ENCODE data around the gene RNGTT.
"Not testable (repeated sequence)": the region's sequence is repeated elsewhere in the genome, so short reads cannot be mapped to it uniquely, and the experiment has no call there.

Gene RNGTT

DNA sequence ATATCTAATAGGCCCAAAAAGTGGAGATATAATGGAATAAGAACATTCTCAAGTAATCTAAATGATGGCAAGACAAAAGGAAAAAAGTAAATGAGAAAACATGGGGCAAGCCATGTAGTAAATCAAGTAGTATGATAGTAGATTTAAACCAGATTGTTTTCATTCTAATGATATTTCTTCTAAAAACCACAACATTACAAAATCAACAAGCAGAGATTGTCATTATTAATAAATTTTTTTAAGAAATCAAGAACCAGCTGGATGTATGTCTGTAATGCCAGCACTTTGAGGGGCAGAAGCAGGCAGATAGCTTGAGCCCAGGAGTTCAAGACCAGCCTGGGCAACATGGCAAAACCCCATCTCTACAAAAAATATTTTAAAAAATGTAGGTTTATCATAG is 155.0 kb downstream of the RNGTT start:
- DNase-seq (ENCODE audit: low spot score) = no peak

DNA sequence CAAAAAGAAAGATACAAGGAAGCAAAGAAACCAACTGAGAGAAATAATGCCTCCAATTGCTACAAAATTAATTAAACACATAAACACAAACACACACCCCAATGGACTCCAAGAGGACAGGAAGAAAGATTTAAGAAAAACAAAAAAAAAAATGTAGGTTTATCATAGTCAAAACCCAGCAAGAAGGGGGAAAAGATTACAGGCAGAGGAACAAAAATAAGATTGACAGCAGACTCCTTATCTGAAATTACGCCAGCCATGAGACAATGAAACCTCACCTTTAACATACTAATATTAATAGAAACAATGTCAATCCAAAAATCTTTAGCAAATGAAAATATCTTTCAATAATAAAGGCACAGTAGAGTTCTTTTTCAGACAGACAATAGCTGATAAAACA is 155.8 kb downstream of the RNGTT start:
- DNase-seq (ENCODE audit: low spot score) = no peak

DNA sequence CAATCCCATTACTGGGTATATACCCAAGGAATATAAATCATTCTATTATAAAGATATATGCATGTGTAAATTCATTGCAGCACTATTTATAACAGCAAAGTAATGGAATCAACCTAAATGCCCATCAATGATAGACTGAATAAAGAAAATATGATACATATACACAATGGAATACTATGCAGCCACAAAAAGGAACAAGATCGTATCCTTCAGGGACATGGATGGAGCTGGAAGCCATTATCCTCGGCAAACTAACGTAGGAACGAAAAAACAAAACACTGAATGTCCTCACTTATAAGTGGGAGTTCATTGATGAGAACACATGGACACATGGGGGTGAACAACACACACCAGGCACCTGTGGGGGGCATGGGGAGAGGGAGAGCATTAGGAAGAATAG is 156.7 kb downstream of the RNGTT start:
- DNase-seq (ENCODE audit: low spot score) = no peak

GRCh38 chr6:88804701-88805100 is 158.7 kb downstream of the RNGTT start:
- DNase-seq (ENCODE audit: low spot score) = no peak

- DNase-seq (ENCODE audit: low spot score) = no peak
Measured at GRCh38 chr6:88785478-88785877, 177.9 kb downstream of the RNGTT start.

DNA sequence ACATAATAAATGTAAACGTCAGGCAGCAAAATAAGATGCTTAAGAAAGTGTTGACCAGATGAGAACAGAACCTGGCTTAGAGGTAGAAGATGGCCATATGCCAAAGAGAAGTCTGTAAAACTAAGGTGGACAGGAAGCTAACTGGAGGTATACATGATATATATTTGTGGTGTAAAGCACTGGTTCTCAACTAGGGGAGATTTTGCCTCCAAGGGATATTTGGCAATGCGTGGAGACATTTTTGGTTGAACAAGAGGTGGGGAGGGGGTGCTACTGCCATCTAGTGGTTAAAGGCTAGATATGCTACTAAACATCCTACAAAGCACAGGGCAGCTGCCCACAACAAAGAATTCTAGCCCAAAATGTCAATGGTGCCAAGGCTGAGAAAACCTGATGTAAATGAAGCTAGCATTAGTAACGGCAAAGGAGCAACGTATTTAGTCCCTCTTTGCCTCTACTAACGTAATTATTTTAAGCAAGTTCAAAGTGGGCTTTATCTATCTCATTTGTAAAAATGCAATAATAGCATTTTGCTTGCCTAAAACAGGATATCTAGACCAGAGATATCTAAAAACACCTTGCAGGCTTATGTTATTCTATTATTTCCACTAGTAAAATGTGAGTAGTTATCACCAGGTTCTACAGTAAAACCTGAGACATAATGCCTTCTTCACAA is 182.6 kb downstream of the RNGTT start:
- peak; percentile 28 for DNase-seq (ENCODE audit: low spot score)

GRCh38 chr6:88775866-88776571 is 187.4 kb downstream of the RNGTT start:
- DNase-seq (ENCODE audit: low spot score) = no peak

GRCh38 chr6:88768114-88768513 is 195.3 kb downstream of the RNGTT start:
- not testable (repeated sequence) for DNase-seq (ENCODE audit: low spot score)

DNA sequence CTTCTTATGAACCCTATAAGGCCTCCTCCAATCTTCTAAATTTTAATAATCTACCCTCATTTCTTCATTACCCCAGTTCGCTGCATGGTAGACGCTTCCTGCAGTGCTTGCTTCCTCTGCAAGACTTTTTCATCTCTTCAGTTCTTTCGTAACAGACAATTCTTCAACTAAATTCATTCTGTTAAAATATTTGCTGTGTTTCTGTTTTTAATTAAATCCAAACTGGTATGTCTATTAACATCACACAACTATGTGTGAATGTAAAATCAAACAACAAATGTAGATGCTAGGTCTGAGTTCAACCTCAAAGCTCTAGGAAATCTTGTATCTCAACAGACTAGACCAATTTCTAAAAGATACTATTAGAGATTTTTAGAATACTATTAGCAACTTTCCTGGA is 199.3 kb downstream of the RNGTT start:
- no peak for DNase-seq (ENCODE audit: low spot score)

DNA sequence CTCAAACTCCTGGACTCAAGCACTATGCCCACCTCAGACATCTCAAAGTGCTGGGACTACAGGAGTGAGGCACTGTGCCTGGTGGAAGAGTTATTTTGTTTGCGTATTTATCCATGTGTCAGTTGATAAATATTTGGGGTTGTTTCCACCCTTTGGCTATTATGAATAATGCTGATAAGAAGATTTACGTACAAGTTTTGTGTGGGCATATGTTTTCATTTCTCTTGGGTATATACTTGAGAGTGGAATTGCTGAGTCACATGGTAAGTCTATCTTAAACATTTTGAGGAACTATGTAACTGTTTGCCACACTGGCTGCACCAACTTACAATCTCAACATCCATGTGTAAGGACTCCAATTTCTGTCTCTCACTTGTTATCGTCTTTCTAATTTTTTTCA is 200.3 kb downstream of the RNGTT start:
- DNase-seq (ENCODE audit: low spot score) = no peak

GRCh38 chr6:88761237-88762031 is 202.0 kb downstream of the RNGTT start:
- no peak for DNase-seq (ENCODE audit: low spot score)

DNA sequence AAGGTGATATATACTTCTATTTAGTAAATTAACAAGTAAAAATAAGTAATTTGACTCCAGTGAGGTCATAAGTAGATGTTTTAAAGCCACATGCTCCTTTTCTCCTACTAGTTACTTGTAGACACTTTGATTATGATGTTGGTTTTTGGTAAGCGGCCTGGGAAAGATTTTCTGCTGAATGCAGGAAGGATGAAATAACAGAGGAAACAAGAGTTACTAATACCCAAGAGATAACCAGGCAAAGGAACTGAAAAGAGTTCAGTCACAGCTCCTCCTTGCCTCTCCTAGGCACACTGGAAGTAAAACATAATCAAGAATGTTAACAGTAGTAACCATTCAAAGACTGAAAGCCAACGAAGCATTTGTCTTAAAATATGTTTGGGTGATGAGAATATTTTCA is 203.3 kb downstream of the RNGTT start:
- DNase-seq (ENCODE audit: low spot score) = no peak

GRCh38 chr6:88750936-88751335 is 212.5 kb downstream of the RNGTT start:
- DNase-seq (ENCODE audit: low spot score) = no peak

DNA sequence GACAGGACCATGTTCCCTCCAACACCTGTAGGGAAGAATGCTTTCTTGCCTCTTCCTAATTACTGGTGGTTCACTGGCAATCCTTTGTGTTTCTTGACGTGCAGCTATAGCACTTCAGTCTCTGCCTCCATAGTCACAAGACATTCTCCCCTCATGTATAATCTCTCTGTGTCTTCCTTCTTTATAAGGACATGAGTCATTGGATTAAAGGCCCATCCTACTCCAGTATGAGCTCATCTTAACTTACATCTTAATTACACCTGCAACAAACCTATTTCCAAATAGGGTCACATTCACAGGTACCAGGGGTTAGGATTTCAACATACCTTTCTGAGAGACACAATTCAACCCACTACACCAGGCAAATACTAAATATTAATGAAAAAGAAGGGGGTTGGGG is 213.6 kb downstream of the RNGTT start:
- no peak for DNase-seq (ENCODE audit: low spot score)

- DNase-seq (ENCODE audit: low spot score) = no peak
Measured at GRCh38 chr6:88748141-88748540, 215.3 kb downstream of the RNGTT start.

- no peak for DNase-seq (ENCODE audit: low spot score)
Measured at GRCh38 chr6:88741939-88742338, 221.5 kb downstream of the RNGTT start.

GRCh38 chr6:88741071-88741470 is 222.3 kb downstream of the RNGTT start:
- no peak for DNase-seq (ENCODE audit: low spot score)

GRCh38 chr6:88734544-88734943 is 228.9 kb downstream of the RNGTT start:
- DNase-seq (ENCODE audit: low spot score) = no peak

DNA sequence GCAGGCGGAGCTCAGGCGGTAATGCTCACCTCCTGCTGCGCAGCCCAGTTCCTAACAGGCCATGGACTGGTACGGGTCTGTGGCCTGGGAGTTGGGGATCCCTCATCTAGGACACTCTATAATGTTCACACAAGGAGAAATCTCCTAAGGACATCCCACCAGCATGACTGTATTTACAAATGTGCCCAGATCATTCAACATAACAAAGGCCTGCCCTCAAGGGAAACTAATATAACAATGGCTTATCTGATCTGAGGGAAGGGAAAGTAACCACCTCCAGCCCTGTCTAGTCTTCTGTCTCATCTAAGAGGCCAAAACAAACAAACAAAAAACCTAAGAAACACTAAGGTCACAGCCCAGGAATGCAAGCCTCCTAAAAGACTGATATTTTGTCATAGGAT is 232.8 kb downstream of the RNGTT start:
- no peak for DNase-seq (ENCODE audit: low spot score)

- no peak for DNase-seq (ENCODE audit: low spot score)
Measured at GRCh38 chr6:88728756-88729155, 234.7 kb downstream of the RNGTT start.

GRCh38 chr6:88726409-88726808 is 237.0 kb downstream of the RNGTT start:
- not testable (repeated sequence) for DNase-seq (ENCODE audit: low spot score)

GRCh38 chr6:88725111-88725975 is 238.1 kb downstream of the RNGTT start:
- DNase-seq (ENCODE audit: low spot score) = no peak
